Measurements from ENCODE around the gene FNDC3B. TPM values are rescaled to one million over a fixed set of nuclear protein-coding genes. Genes with fewer than 3 reads are reported as not detected.

FNDC3B gene
- total RNA-seq, 1 donor from 2014 or later = 71.3 TPM

- H3K4me3 ChIP-seq (ENCODE audit: low read depth, low read length) = no peak overlapping the region
- no peak for TF ChIP-seq CTCF (IDR thresholded peaks at IDR 0.05; ENCODE audit: insufficient read depth, low read length, poor library complexity, severe bottlenecking)
- no peaks in the 10 kb centered on the region for H3K27me3 ChIP-seq (ENCODE audit: control insufficient read depth, insufficient read depth, low read length)
- no peak for DNase-seq (ENCODE audit: low read depth)
- H3K36me3 ChIP-seq (ENCODE audit: control insufficient read depth, insufficient read depth, low read length) = no peaks in the 10 kb centered on the region
Observed at GRCh38 chr3:172438186-172438585, 398.8 kb downstream of the FNDC3B start.

GRCh38 chr3:172441581-172441980 is 402.2 kb downstream of the FNDC3B start:
- Histone ChIP-seq H3K4me3 (ENCODE audit: low read depth, low read length) (no peak overlapping the region), H3K36me3 (ENCODE audit: control insufficient read depth, insufficient read depth, low read length) (no peaks in the 10 kb centered on the region), H3K27me3 (ENCODE audit: control insufficient read depth, insufficient read depth, low read length) (no peaks in the 10 kb centered on the region)
- no peak for TF ChIP-seq CTCF (IDR thresholded peaks at IDR 0.05; ENCODE audit: insufficient read depth, low read length, poor library complexity, severe bottlenecking)
- DNase-seq (ENCODE audit: low read depth) = no peak

- Histone ChIP-seq H3K27me3 (ENCODE audit: control insufficient read depth, insufficient read depth, low read length) (peaks cover 5% of the 10 kb centered on the region), H3K4me3 (ENCODE audit: low read depth, low read length) (no peak overlapping the region), H3K36me3 (ENCODE audit: control insufficient read depth, insufficient read depth, low read length) (no peaks in the 10 kb centered on the region)
- no peak for TF ChIP-seq CTCF (IDR thresholded peaks at IDR 0.05; ENCODE audit: insufficient read depth, low read length, poor library complexity, severe bottlenecking)
- DNase-seq (ENCODE audit: low read depth) = no peak
Observed at GRCh38 chr3:172442606-172443005, 403.2 kb downstream of the FNDC3B start.

GRCh38 chr3:172444821-172445220 is 405.4 kb downstream of the FNDC3B start:
- Histone ChIP-seq H3K36me3 (ENCODE audit: control insufficient read depth, insufficient read depth, low read length) (no peaks in the 10 kb centered on the region), H3K4me3 (ENCODE audit: low read depth, low read length) (no peak overlapping the region), H3K27me3 (ENCODE audit: control insufficient read depth, insufficient read depth, low read length) (peaks cover 27% of the 10 kb centered on the region)
- no peak for DNase-seq (ENCODE audit: low read depth)
- no peak for TF ChIP-seq CTCF (IDR thresholded peaks at IDR 0.05; ENCODE audit: insufficient read depth, low read length, poor library complexity, severe bottlenecking)

- H3K4me3 ChIP-seq (ENCODE audit: low read depth, low read length) = no peak overlapping the region
- TF ChIP-seq CTCF (IDR thresholded peaks at IDR 0.05; ENCODE audit: insufficient read depth, low read length, poor library complexity, severe bottlenecking) = no peak
- DNase-seq (ENCODE audit: low read depth) = no peak
- no peaks in the 10 kb centered on the region for H3K36me3 ChIP-seq (ENCODE audit: control insufficient read depth, insufficient read depth, low read length)
- H3K27me3 ChIP-seq (ENCODE audit: control insufficient read depth, insufficient read depth, low read length) = peaks cover 29% of the 10 kb centered on the region
Observed at GRCh38 chr3:172446198-172446597, 406.8 kb downstream of the FNDC3B start.

Data from kidney epithelial cell (primary cell).